Common myeloid progenitor, CD34-positive (primary cell): ENCODE results near the gene PHACTR1.

Source experiments
- CTCF ChIA-PET: fragments of 350-600 bp; sonication (Branson Sonifier 250); formaldehyde crosslinking; loops from one replicate; lab custom pipeline; 2021; ENCODE audit warnings: antibody characterized with exemption; lab: Charles Lee
- POLR2A ChIA-PET: fragments of 350-600 bp; sonication (Branson Sonifier 250); formaldehyde crosslinking; loops from one replicate; lab custom pipeline; 2021; ENCODE audit warnings: antibody characterized with exemption; lab: Charles Lee
- DNase-seq, 3 donors: peaks; one replicate each; pipeline versions ENCODE4 v3.0.0 to v3.0.0-alpha.2; 2013
- H3K27ac ChIP-seq, 2 experiments: 1 replicate in 1 of 2; 2 replicates in 1 of 2; pipeline ENCODE4 v1.7.0; 2013; ENCODE audit warnings: inconsistent platforms in 2 of 2, low read length in 2 of 2, mild to moderate bottlenecking in 2 of 2, low read depth in 1 of 2, moderate library complexity in 1 of 2; ENCODE audit not compliant: severe bottlenecking in 2 of 2, insufficient read depth in 1 of 2, poor library complexity in 1 of 2
- H3K27me3 ChIP-seq, 5 experiments: replicated peaks in 2 of 5; 1 replicate in 3 of 5; 2 replicates in 2 of 5; pipeline versions ENCODE4 v1.6.1 to v1.7.0; 2013; ENCODE audit warnings: low read length in 4 of 5, mild to moderate bottlenecking in 2 of 5, moderate library complexity in 2 of 5, inconsistent platforms in 1 of 5; ENCODE audit not compliant: insufficient read depth in 5 of 5, control insufficient read depth in 4 of 5
- H3K36me3 ChIP-seq, 4 experiments: 1 replicate in 2 of 4; 2 replicates in 2 of 4; pipeline versions ENCODE4 v1.6.1 to v1.7.0; 2013; ENCODE audit warnings: low read length in 3 of 4, control low read depth in 1 of 4, mild to moderate bottlenecking in 1 of 4; ENCODE audit not compliant: control insufficient read depth in 4 of 4, insufficient read depth in 4 of 4
- H3K4me1 ChIP-seq, 4 experiments: 1 replicate in 3 of 4; 2 replicates in 1 of 4; pipeline versions ENCODE4 v1.6.1 to v1.7.1; 2013; ENCODE audit warnings: low read length in 3 of 4, mild to moderate bottlenecking in 3 of 4, control low read depth in 1 of 4, inconsistent platforms in 1 of 4, moderate library complexity in 1 of 4; ENCODE audit not compliant: control insufficient read depth in 4 of 4, insufficient read depth in 4 of 4; ENCODE audit errors: control extremely low read depth in 1 of 4
- H3K4me3 ChIP-seq, 7 experiments: 1 replicate in 4 of 7; 2 replicates in 3 of 7; pipeline versions ENCODE4 v1.5.1 to v1.7.0; 2013; ENCODE audit warnings: mild to moderate bottlenecking in 7 of 7, low read length in 6 of 7, moderate library complexity in 6 of 7, inconsistent platforms in 2 of 7, low read depth in 2 of 7, control low read depth in 1 of 7; ENCODE audit not compliant: insufficient read depth in 4 of 7, control insufficient read depth in 1 of 7; ENCODE audit errors: extremely low read depth in 1 of 7
- H3K9me3 ChIP-seq, 5 experiments: 1 replicate in 4 of 5; 2 replicates in 1 of 5; pipeline versions ENCODE4 v1.6.1 to v1.7.1; 2013; ENCODE audit warnings: low read length in 4 of 5, mild to moderate bottlenecking in 2 of 5, inconsistent platforms in 1 of 5, low read depth in 1 of 5, moderate library complexity in 1 of 5; ENCODE audit not compliant: control insufficient read depth in 4 of 5, insufficient read depth in 2 of 5; ENCODE audit errors: control extremely low read depth in 1 of 5
- WGBS: methylation state at CpG from one replicate; pipeline ENCODE4 v1.1.5; 2013; ENCODE audit not compliant: insufficient coverage; 5-methylcytosine and 5-hydroxymethylcytosine counted together

Gene PHACTR1

GRCh38 chr6:13065581-13065980 is 349.0 kb downstream of the PHACTR1 start:
- POLR2A ChIA-PET = no interaction called here
- H3K36me3 ChIP-seq = peaks cover 0 to 7% (median 3%) of the 10 kb centered on the region in 4 experiments
- DNase-seq = no peak
- no peaks in the 10 kb centered on the region for H3K27me3 ChIP-seq
- H3K4me1 ChIP-seq = peaks cover 0 to 25% (median 15%) of the 10 kb centered on the region in 4 experiments
- no peaks in the 10 kb centered on the region for H3K9me3 ChIP-seq
- WGBS = 100% methylated on average over 1 of the region's 1 CpG
- H3K27ac ChIP-seq = no peak overlapping the region
- CTCF ChIA-PET = no interaction called here
- H3K4me3 ChIP-seq = no peak overlapping the region

- ChIA-PET CTCF (interaction anchor here (1.4 to 1.5 kb wide), 2 partner anchors 109 to 155 kb away, joined by 3 to 4 read pairs; no protein-coding TSS in a partner anchor), POLR2A (no interaction called here)
- no peak for DNase-seq
- peaks cover 0 to 5% (median 2%) of the 10 kb centered on the region in 4 experiments for H3K36me3 ChIP-seq
- H3K27ac ChIP-seq = no peak overlapping the region
- H3K27me3 ChIP-seq = no peaks in the 10 kb centered on the region
- H3K4me3 ChIP-seq = no peak overlapping the region
- H3K4me1 ChIP-seq = peaks cover 0 to 25% (median 15%) of the 10 kb centered on the region in 4 experiments
- 100% methylated on average over 1 of the region's 4 CpGs for WGBS
- no peaks in the 10 kb centered on the region for H3K9me3 ChIP-seq
Measured at GRCh38 chr6:13066050-13066449, 349.5 kb downstream of the PHACTR1 start.

- Histone ChIP-seq H3K4me3 (no peak overlapping the region), H3K4me1 (peaks cover 0 to 30% (median 20%) of the 10 kb centered on the region in 4 experiments), H3K9me3 (no peaks in the 10 kb centered on the region), H3K36me3 (peaks cover 0 to 5% (median 2%) of the 10 kb centered on the region in 4 experiments), H3K27me3 (no peaks in the 10 kb centered on the region), H3K27ac (no peak overlapping the region)
- DNase-seq = no peak
- POLR2A ChIA-PET = no interaction called here
- WGBS = 100% methylated on average over 1 of the region's 1 CpG
- CTCF ChIA-PET = interaction anchor here (0.8 to 1.5 kb wide), 5 partner anchors 15 to 156 kb away, joined by 3 to 4 read pairs (median 3); no protein-coding TSS in a partner anchor
Measured at GRCh38 chr6:13066820-13067219, 350.3 kb downstream of the PHACTR1 start.

GRCh38 chr6:13068586-13069210 is 352.1 kb downstream of the PHACTR1 start:
- peak overlapping the region in 1 of 2 experiments; percentile 71 for H3K27ac ChIP-seq
- peaks cover 0 to 5% (median under 1%) of the 10 kb centered on the region in 4 experiments for H3K36me3 ChIP-seq
- peak overlapping the region in 5 of 7 experiments; percentile 13 to 40 (median 36) for H3K4me3 ChIP-seq
- no peaks in the 10 kb centered on the region for H3K9me3 ChIP-seq
- ChIA-PET POLR2A (interaction anchor here (0.6 kb wide), 1 partner anchor 37 kb away, joined by 3 read pairs; no protein-coding TSS in a partner anchor), CTCF (interaction anchor here (1.4 to 2.5 kb wide), 4 partner anchors 10 to 42 kb away, joined by 3 to 8 read pairs (median 4); no protein-coding TSS in a partner anchor)
- WGBS = 2% methylated on average over 8 of the region's 12 CpGs
- H3K27me3 ChIP-seq = no peaks in the 10 kb centered on the region
- DNase-seq = peak; percentile 39 to 75 (median 70)
- peaks cover 0 to 30% (median 20%) of the 10 kb centered on the region in 4 experiments for H3K4me1 ChIP-seq

GRCh38 chr6:13071550-13072345 is 355.2 kb downstream of the PHACTR1 start:
- POLR2A ChIA-PET = no interaction called here
- DNase-seq = peak in 1 of 3 donors; percentile 37
- Histone ChIP-seq H3K27ac (no peak overlapping the region), H3K4me3 (no peak overlapping the region), H3K9me3 (no peaks in the 10 kb centered on the region), H3K36me3 (peaks cover 0 to 2% (median 0%) of the 10 kb centered on the region in 4 experiments), H3K27me3 (no peaks in the 10 kb centered on the region), H3K4me1 (peaks cover 0 to 35% (median 21%) of the 10 kb centered on the region in 4 experiments)
- 58% methylated on average over 3 of the region's 6 CpGs for WGBS
- CTCF ChIA-PET = no interaction called here

- ChIA-PET CTCF (no interaction called here), POLR2A (no interaction called here)
- DNase-seq = no peak
- peaks cover 0 to 2% (median 0%) of the 10 kb centered on the region in 4 experiments for H3K36me3 ChIP-seq
- H3K9me3 ChIP-seq = no peaks in the 10 kb centered on the region
- no peak overlapping the region for H3K27ac ChIP-seq
- no peaks in the 10 kb centered on the region for H3K27me3 ChIP-seq
- WGBS = 94% methylated on average over 2 of the region's 5 CpGs
- peaks cover 0 to 32% (median 20%) of the 10 kb centered on the region in 4 experiments for H3K4me1 ChIP-seq
- no peak overlapping the region for H3K4me3 ChIP-seq
Measured at GRCh38 chr6:13072686-13073347, 356.2 kb downstream of the PHACTR1 start.
